Karpas-422 (cell line): ENCODE results near the gene RAB44. TPM values are rescaled to one million over a fixed set of nuclear protein-coding genes. Genes with fewer than 3 reads are reported as not detected.
"Not testable (repeated sequence)": the region's sequence is repeated elsewhere in the genome, so short reads cannot be mapped to it uniquely, and the experiment has no call there.

Source experiments
- DNase-seq: peaks from one replicate; pipeline ENCODE4 v3.0.0-alpha.2; 2015
- H2AFZ ChIP-seq: fragments of 200-600 bp; sonication (generic); 2 replicates; pipeline ENCODE4 v1.6.1; 2014; ENCODE audit warnings: antibody characterized with exemption, low read length, mixed read lengths
- H3K27ac ChIP-seq: fragments of 200-600 bp; sonication (generic); 2 replicates; pipeline ENCODE4 v1.5.1; 2014; ENCODE audit warnings: mild to moderate bottlenecking, low read length, moderate library complexity
- H3K27me3 ChIP-seq: fragments of 200-600 bp; sonication (generic); 2 replicates; pipeline ENCODE4 v1.6.1; 2014; ENCODE audit warnings: low read length, mixed read lengths
- H3K36me3 ChIP-seq: fragments of 200-600 bp; sonication (generic); 2 replicates; pipeline ENCODE4 v1.6.1; 2014; ENCODE audit warnings: low read length, mixed read lengths; ENCODE audit not compliant: insufficient read depth
- H3K4me1 ChIP-seq: fragments of 200-600 bp; sonication (generic); 2 replicates; pipeline ENCODE4 v1.6.1; 2014; ENCODE audit warnings: mild to moderate bottlenecking, low read length, mixed read lengths
- H3K4me2 ChIP-seq: fragments of 200-600 bp; sonication (generic); 2 replicates; pipeline ENCODE4 v1.6.1; 2014; ENCODE audit warnings: low read length, low read depth, mild to moderate bottlenecking; ENCODE audit not compliant: poor library complexity, severe bottlenecking
- H3K4me3 ChIP-seq: fragments of 200-600 bp; sonication (generic); 2 replicates; pipeline ENCODE4 v1.5.1; 2014; ENCODE audit warnings: mild to moderate bottlenecking, antibody characterized with exemption, low read length, mixed read lengths
- H3K79me2 ChIP-seq: fragments of 200-600 bp; sonication (generic); 2 replicates; pipeline ENCODE4 v1.6.1; 2014; ENCODE audit warnings: mild to moderate bottlenecking, low read length, mixed read lengths
- H3K9ac ChIP-seq: fragments of 200-600 bp; sonication (generic); 2 replicates; pipeline ENCODE4 v1.6.0; 2014; ENCODE audit warnings: low read length
- H3K9me2 ChIP-seq: fragments of 200-600 bp; sonication (generic), shearing (Covaris generic); replicated peaks from 2 replicates; pipeline ENCODE4 v1.6.0; 2014; ENCODE audit warnings: mild to moderate bottlenecking, low read length, moderate library complexity; ENCODE audit not compliant: insufficient read depth
- H3K9me3 ChIP-seq: fragments of 300-700, 200-600 bp; sonication (generic); 2 replicates; pipeline ENCODE4 v1.6.1; 2014; ENCODE audit warnings: low read length, mixed read lengths
- H4K20me1 ChIP-seq: fragments of 200-600 bp; sonication (generic); 2 replicates; pipeline ENCODE4 v1.6.1; 2014; ENCODE audit warnings: mild to moderate bottlenecking, antibody characterized with exemption, low read length, low read depth; ENCODE audit not compliant: insufficient read depth
- total RNA-seq: library from RNA; depleted of rRNA; stranded (reverse); fragments of >200 nt; shearing (Covaris generic); gene quantifications from 2 replicates; pipeline ENCODE4 v1.2.3, GENCODE V29; 2014; ENCODE audit warnings: low replicate concordance

Gene RAB44
- total RNA-seq, 1 experiment from 2014 or later, result not detected

- Histone ChIP-seq H3K9me3 (no peaks in the 10 kb centered on the region), H3K27ac (no peak overlapping the region), H3K4me3 (no peak overlapping the region), H3K79me2 (no peaks in the 10 kb centered on the region), H3K4me1 (peaks cover 8% of the 10 kb centered on the region), H3K27me3 (no peaks in the 10 kb centered on the region), H3K9me2 (no peaks in the 10 kb centered on the region), H3K4me2 (no peak overlapping the region), H3K36me3 (no peaks in the 10 kb centered on the region), H3K9ac (no peak overlapping the region), H2AFZ (no peak overlapping the region), H4K20me1 (no peaks in the 10 kb centered on the region)
- DNase-seq, result no peak
These were observed 24.7 kb downstream of the RAB44 start for GRCh38 chr6:36722365-36722764.

DNA sequence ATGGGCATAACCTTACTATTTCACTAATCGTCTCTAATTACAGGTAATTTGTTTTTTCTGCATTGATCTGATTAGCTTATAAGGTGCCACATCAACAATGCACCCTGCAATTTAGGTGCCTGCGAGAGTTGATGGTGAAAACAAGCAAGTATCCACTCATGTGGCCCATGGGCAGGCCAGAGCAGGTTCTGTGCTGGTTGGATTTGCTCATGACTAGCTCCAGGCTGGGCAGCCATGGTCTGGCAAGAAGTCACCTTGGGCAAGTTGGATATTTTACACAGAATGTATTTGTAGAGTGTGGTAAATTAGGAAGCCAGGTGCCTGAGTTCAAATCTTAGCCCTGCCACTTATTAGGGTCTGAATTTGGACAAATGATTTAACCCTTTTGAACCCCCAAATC, 25.3 kb downstream of the RAB44 start:
- Histone ChIP-seq H3K36me3 (no peaks in the 10 kb centered on the region), H3K27ac (no peak overlapping the region), H3K4me1 (peaks cover 8% of the 10 kb centered on the region), H3K79me2 (no peaks in the 10 kb centered on the region), H3K9ac (no peak overlapping the region), H3K4me3 (no peak overlapping the region), H4K20me1 (no peaks in the 10 kb centered on the region), H3K9me2 (no peaks in the 10 kb centered on the region), H3K9me3 (no peaks in the 10 kb centered on the region), H3K27me3 (no peaks in the 10 kb centered on the region), H2AFZ (no peak overlapping the region), H3K4me2 (no peak overlapping the region)
- no peak for DNase-seq

DNA sequence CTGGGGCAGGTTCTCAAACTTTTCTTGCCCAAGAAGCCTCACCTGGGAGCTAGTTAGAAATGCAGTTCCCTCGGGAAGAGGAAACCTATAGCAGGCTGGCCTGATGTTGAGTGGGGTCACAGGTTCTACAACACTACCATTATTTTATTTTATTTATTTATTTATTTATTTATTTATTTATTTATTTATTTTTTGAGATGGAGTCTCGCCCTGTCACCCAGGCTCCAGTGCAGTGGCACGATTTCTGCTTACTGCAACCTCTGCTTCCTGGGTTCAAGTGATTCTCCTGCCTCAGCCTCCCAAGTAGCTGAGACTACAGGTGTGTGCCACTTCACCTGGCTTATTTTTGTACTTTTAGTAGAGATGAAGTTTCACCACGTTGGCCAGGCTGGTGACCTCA, 26.4 kb downstream of the RAB44 start:
- H3K79me2 ChIP-seq, DNase-seq, H3K4me3 ChIP-seq, H3K9ac ChIP-seq, H3K9me3 ChIP-seq, H3K27me3 ChIP-seq, H3K4me2 ChIP-seq, H3K36me3 ChIP-seq, H3K9me2 ChIP-seq, H4K20me1 ChIP-seq, H2AFZ ChIP-seq, H3K4me1 ChIP-seq, H3K27ac ChIP-seq: not testable (repeated sequence)

GRCh38 chr6:36724514-36725390, 27.1 kb downstream of the RAB44 start:
- H3K9me2 ChIP-seq, result no peaks in the 10 kb centered on the region
- H2AFZ ChIP-seq, result no peak overlapping the region
- H3K9me3 ChIP-seq, result no peaks in the 10 kb centered on the region
- no peaks in the 10 kb centered on the region for H3K36me3 ChIP-seq
- no peak overlapping the region for H3K9ac ChIP-seq
- peak; percentile 80 for DNase-seq
- H3K4me1 ChIP-seq, result peaks cover 8% of the 10 kb centered on the region
- no peaks in the 10 kb centered on the region for H3K27me3 ChIP-seq
- H4K20me1 ChIP-seq, result no peaks in the 10 kb centered on the region
- no peak overlapping the region for H3K4me3 ChIP-seq
- H3K79me2 ChIP-seq, result no peaks in the 10 kb centered on the region
- no peak overlapping the region for H3K4me2 ChIP-seq
- H3K27ac ChIP-seq, result no peak overlapping the region

- Histone ChIP-seq H2AFZ (no peak overlapping the region), H3K4me2 (no peak overlapping the region), H3K4me1 (no peaks in the 10 kb centered on the region), H3K79me2 (no peaks in the 10 kb centered on the region), H3K4me3 (no peak overlapping the region), H3K27me3 (no peaks in the 10 kb centered on the region), H3K9me2 (no peaks in the 10 kb centered on the region), H3K9ac (no peak overlapping the region), H3K27ac (no peak overlapping the region), H3K36me3 (no peaks in the 10 kb centered on the region), H3K9me3 (no peaks in the 10 kb centered on the region), H4K20me1 (no peaks in the 10 kb centered on the region)
- no peak for DNase-seq
These were observed 28.0 kb downstream of the RAB44 start for GRCh38 chr6:36725581-36725980.

- Histone ChIP-seq H3K4me1 (no peaks in the 10 kb centered on the region), H3K9me3 (no peaks in the 10 kb centered on the region), H3K27me3 (no peaks in the 10 kb centered on the region), H3K4me3 (no peak overlapping the region), H3K9ac (no peak overlapping the region), H4K20me1 (no peaks in the 10 kb centered on the region), H3K4me2 (no peak overlapping the region), H3K9me2 (no peaks in the 10 kb centered on the region), H2AFZ (no peak overlapping the region), H3K36me3 (no peaks in the 10 kb centered on the region), H3K79me2 (no peaks in the 10 kb centered on the region), H3K27ac (no peak overlapping the region)
- no peak for DNase-seq
These were observed 29.9 kb downstream of the RAB44 start for GRCh38 chr6:36727505-36728021.

- Histone ChIP-seq H3K27ac (no peak overlapping the region), H3K36me3 (no peaks in the 10 kb centered on the region), H4K20me1 (no peaks in the 10 kb centered on the region), H2AFZ (no peak overlapping the region), H3K4me2 (no peak overlapping the region), H3K27me3 (no peaks in the 10 kb centered on the region), H3K4me1 (no peaks in the 10 kb centered on the region), H3K4me3 (no peak overlapping the region), H3K9me2 (no peaks in the 10 kb centered on the region), H3K9me3 (no peaks in the 10 kb centered on the region), H3K9ac (no peak overlapping the region), H3K79me2 (no peaks in the 10 kb centered on the region)
- DNase-seq, result no peak
These were observed 30.9 kb downstream of the RAB44 start for GRCh38 chr6:36728289-36729160.

DNA sequence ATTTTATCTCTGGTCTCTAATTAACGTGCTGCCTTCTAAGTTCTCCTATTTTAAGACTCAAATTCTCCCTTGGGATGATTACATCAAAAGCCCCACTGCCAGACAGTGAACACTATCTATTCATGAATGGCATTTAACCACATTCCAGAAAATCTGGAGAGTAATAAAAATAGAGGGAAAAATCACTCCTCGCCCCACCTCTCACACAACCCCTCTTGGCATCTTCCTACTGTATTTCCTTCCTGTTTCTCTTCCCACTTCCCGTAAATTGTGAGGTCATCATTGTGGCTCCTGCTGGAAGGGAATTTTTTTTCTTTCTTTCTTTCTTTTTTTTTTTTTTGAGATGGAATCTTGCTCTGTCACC, 31.5 kb downstream of the RAB44 start:
- H3K4me1 ChIP-seq, result no peaks in the 10 kb centered on the region
- no peaks in the 10 kb centered on the region for H4K20me1 ChIP-seq
- no peaks in the 10 kb centered on the region for H3K27me3 ChIP-seq
- no peaks in the 10 kb centered on the region for H3K79me2 ChIP-seq
- no peak overlapping the region for H3K4me2 ChIP-seq
- H3K36me3 ChIP-seq, result no peaks in the 10 kb centered on the region
- no peak overlapping the region for H3K9ac ChIP-seq
- H2AFZ ChIP-seq, result no peak overlapping the region
- DNase-seq, result no peak
- H3K9me3 ChIP-seq, result no peaks in the 10 kb centered on the region
- H3K4me3 ChIP-seq, result no peak overlapping the region
- no peak overlapping the region for H3K27ac ChIP-seq
- no peaks in the 10 kb centered on the region for H3K9me2 ChIP-seq
